Measurements from ENCODE around the gene UFSP1. TPM values are rescaled to one million over a fixed set of nuclear protein-coding genes. Genes with fewer than 3 reads are reported as not detected.

UFSP1 gene
- polyA plus RNA-seq, 3 donors: 3.3 to 6.2 (median 3.5) TPM

GRCh38 chr7:100885440-100886141, 3.9 kb downstream of the UFSP1 start:
- no peak overlapping the region for H3K27ac ChIP-seq (ENCODE audit: low read depth, low read length)
- 68 to 88% (median 82%) methylated on average over 21 to 22 of the region's 22 CpGs for WGBS, 3 donors

GRCh38 chr7:100884736-100885439, 4.6 kb downstream of the UFSP1 start:
- no peak overlapping the region for H3K27ac ChIP-seq (ENCODE audit: low read depth, low read length)
- 90 to 93% (median 91%) methylated on average over 29 of the region's 29 CpGs for WGBS, 3 donors

- WGBS, 3 donors: 93 to 94% (median 94%) methylated on average over 20 to 24 of the region's 24 CpGs
- no peak overlapping the region for H3K27ac ChIP-seq (ENCODE audit: low read depth, low read length)
These were observed 6.6 kb downstream of the UFSP1 start for GRCh38 chr7:100882785-100883526.

- H3K27ac ChIP-seq (ENCODE audit: low read depth, low read length): no peak overlapping the region
- WGBS, 3 donors: 93 to 96% (median 95%) methylated on average over 9 of the region's 9 CpGs
These were observed 7.3 kb downstream of the UFSP1 start for GRCh38 chr7:100882201-100882600.

- WGBS, 3 donors: 95 to 98% (median 96%) methylated on average over 19 to 20 of the region's 20 CpGs
These were observed 8.4 kb downstream of the UFSP1 start for GRCh38 chr7:100881136-100881535.

GRCh38 chr7:100880645-100881044, 8.9 kb downstream of the UFSP1 start:
- whole genome bisulfite sequencing, 3 donors: 89% methylated on average over 7 of the region's 7 CpGs

More at GRCh38 chr7:100881136-100881535, 8.4 kb downstream of the UFSP1 start:
- H3K27ac ChIP-seq (ENCODE audit: low read depth, low read length): no peak overlapping the region

GRCh38 chr7:100879685-100880261, 9.7 kb downstream of the UFSP1 start:
- H3K27ac ChIP-seq (ENCODE audit: low read depth, low read length): no peak overlapping the region
- WGBS, 3 donors: 79 to 89% (median 86%) methylated on average over 11 of the region's 11 CpGs

More at GRCh38 chr7:100880645-100881044, 8.9 kb downstream of the UFSP1 start:
- no peak overlapping the region for H3K27ac ChIP-seq (ENCODE audit: low read depth, low read length)

GRCh38 chr7:100878685-100879084, 10.8 kb downstream of the UFSP1 start:
- 71 to 88% (median 80%) methylated on average over 6 of the region's 6 CpGs for WGBS, 3 donors
- no peak overlapping the region for H3K27ac ChIP-seq (ENCODE audit: low read depth, low read length)

- WGBS, 3 donors: 77 to 85% (median 78%) methylated on average over 7 of the region's 7 CpGs
- no peak overlapping the region for H3K27ac ChIP-seq (ENCODE audit: low read depth, low read length)
These were observed 11.5 kb downstream of the UFSP1 start for GRCh38 chr7:100878013-100878412.

GRCh38 chr7:100875356-100875751, 14.2 kb downstream of the UFSP1 start:
- 1% methylated on average over 28 to 39 of the region's 39 CpGs for WGBS, 3 donors
- peak overlapping the region; percentile 86 for H3K27ac ChIP-seq (ENCODE audit: low read depth, low read length)

- 1 to 3% (median 2%) methylated on average over 60 to 79 of the region's 79 CpGs for WGBS, 3 donors
- H3K27ac ChIP-seq (ENCODE audit: low read depth, low read length): peak within 1 kb of the TSS; percentile 86
These were observed 14.7 kb downstream of the UFSP1 start, which contains the start of gene SRRT for GRCh38 chr7:100874577-100875355. TSS of gene SRRT (plus strand) at chr7:100875103. CDS start at chr7:100875591, 488 bp downstream.

GRCh38 chr7:100874300-100874576, 15.3 kb downstream of the UFSP1 start:
- peak overlapping the region; percentile 19 for H3K27ac ChIP-seq (ENCODE audit: low read depth, low read length)
- WGBS, 3 donors: 53 to 64% (median 56%) methylated on average over 8 of the region's 8 CpGs

GRCh38 chr7:100873599-100874299, 15.8 kb downstream of the UFSP1 start:
- WGBS, 3 donors: 78 to 90% (median 89%) methylated on average over 10 of the region's 10 CpGs
- no peak overlapping the region for H3K27ac ChIP-seq (ENCODE audit: low read depth, low read length)

GRCh38 chr7:100867776-100868485, 21.6 kb downstream of the UFSP1 start:
- peak overlapping the region; percentile 36 for H3K27ac ChIP-seq (ENCODE audit: low read depth, low read length)
- WGBS, 3 donors: 30 to 35% (median 32%) methylated on average over 22 to 27 of the region's 27 CpGs

- 1 to 3% (median 3%) methylated on average over 40 to 42 of the region's 42 CpGs for WGBS, 3 donors
- peak within 1 kb of the TSS; percentile 42 for H3K27ac ChIP-seq (ENCODE audit: low read depth, low read length)
These were observed 22.3 kb downstream of the UFSP1 start, which contains the start of gene TRIP6 for GRCh38 chr7:100867040-100867775. TSS of gene TRIP6 (plus strand) at chr7:100867387. CDS start at chr7:100867498, 111 bp downstream.

- 35 to 70% (median 44%) methylated on average over 5 of the region's 5 CpGs for WGBS, 3 donors
- peak overlapping the region; percentile 42 for H3K27ac ChIP-seq (ENCODE audit: low read depth, low read length)
These were observed 22.8 kb downstream of the UFSP1 start for GRCh38 chr7:100866729-100867039.
